ENCODE measurements around the gene REPS2.

DNA sequence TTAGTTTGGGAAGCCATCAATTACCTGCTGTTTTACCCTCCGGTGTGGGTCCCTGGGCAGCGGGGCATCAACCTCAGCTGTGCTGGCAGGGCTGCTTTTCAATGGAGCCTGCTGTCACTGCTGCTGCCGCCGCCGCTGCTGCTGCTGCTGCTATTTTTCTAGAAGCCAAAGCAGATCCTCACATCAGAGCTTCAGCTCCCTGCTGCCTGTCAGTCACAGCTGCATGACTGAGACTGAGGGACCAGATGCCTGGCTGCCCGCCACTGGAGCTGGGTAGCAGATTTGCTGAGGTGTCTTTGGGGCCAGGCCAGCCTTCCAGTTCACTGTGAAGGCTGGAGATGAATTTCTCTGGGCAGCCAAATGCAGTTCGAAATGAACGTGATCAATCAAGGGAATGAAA, 228.2 kb downstream of the REPS2 start:
- no peak for TF ChIP-seq FOXK2 (IDR thresholded peaks at IDR 0.05)
- no peak for TF ChIP-seq SP1 (IDR thresholded peaks at IDR 0.05)
- TF ChIP-seq ELF4 (IDR thresholded peaks at IDR 0.05), result no peak
- TF ChIP-seq BHLHE40 (IDR thresholded peaks at IDR 0.05; ENCODE audit: borderline replicate concordance), result no peak
- TF ChIP-seq L3MBTL2 (conservative IDR thresholded peaks at IDR 0.05), result no peak
